GM12891 (cell line): Measurements from ENCODE around the gene PARD6A.

Experiments
- POLR2A ChIP-seq: IDR thresholded peaks from 2 replicates; pipeline ENCODE4 v1.6.1; 2011; ENCODE audit warnings: low read depth, low read length, control low read depth
- POLR2AphosphoS5 ChIP-seq: IDR thresholded peaks from 2 replicates; pipeline ENCODE4 v1.6.1; 2011; ENCODE audit warnings: low read depth, low read length, control low read depth
- POU2F2 ChIP-seq: IDR thresholded peaks from 2 replicates; pipeline ENCODE4 v1.6.1; 2011; ENCODE audit warnings: low read depth, mild to moderate bottlenecking, control low read depth, low read length, moderate library complexity
- SPI1 ChIP-seq: IDR thresholded peaks from 2 replicates; pipeline ENCODE4 v1.6.1; 2011; ENCODE audit warnings: low read depth, low read length, control low read depth
- TAF1 ChIP-seq: IDR thresholded peaks from 2 replicates; pipeline ENCODE4 v1.6.1; 2011; ENCODE audit warnings: low read depth, low read length, control low read depth

GRCh38 chr16:67663877-67664222, 3.1 kb downstream of the PARD6A start:
- no peak for TF ChIP-seq POLR2A
- TF ChIP-seq SPI1: no peak
- TF ChIP-seq POLR2AphosphoS5: no peak
- no peak for TF ChIP-seq TAF1
- no peak for TF ChIP-seq POU2F2
